Measurements from ENCODE around the gene EPS8L1.

GRCh38 chr19:55050749-55051532 is 24.7 kb upstream of the EPS8L1 start:
- no peak for TF ChIP-seq CTCF (IDR thresholded peaks at IDR 0.05)
- no peak for TF ChIP-seq POLR2A (IDR thresholded peaks at IDR 0.05)
